Esophagus mucosa (tissue), 1 donor: ENCODE results near the gene MBNL1. TPM values are rescaled to one million over a fixed set of nuclear protein-coding genes. Genes with fewer than 3 reads are reported as not detected.
"Not testable (repeated sequence)": the region's sequence is repeated elsewhere in the genome, so short reads cannot be mapped to it uniquely, and the experiment has no call there.

Experiments
- ATAC-seq: fragments of 200-7000 bp; cut with Tn5 transposase; one replicate; pipeline ENCODE4 v1.9.1; 2020
- total RNA-seq: library from RNA; stranded (reverse); gene quantifications from one replicate; pipeline ENCODE4 v1.2.4, GENCODE V29; 2023
- donor health status: DM: yes; HTN: yes; CAD: no.

Gene MBNL1
- total RNA-seq, 1 donor from 2014 or later: 95.4 TPM

GRCh38 chr3:152355744-152356665 is 87.3 kb downstream of the MBNL1 start:
- ATAC-seq: no peak

- ATAC-seq: no peak
Observed at GRCh38 chr3:152356870-152357276, 88.1 kb downstream of the MBNL1 start.

GRCh38 chr3:152357587-152357986 is 88.9 kb downstream of the MBNL1 start:
- no peak for ATAC-seq

- peak; percentile 74 for ATAC-seq
Observed at GRCh38 chr3:152359385-152360248, 90.9 kb downstream of the MBNL1 start.

- no peak for ATAC-seq
Observed at GRCh38 chr3:152360302-152360701, 91.6 kb downstream of the MBNL1 start.

GRCh38 chr3:152360966-152361365 is 92.2 kb downstream of the MBNL1 start:
- ATAC-seq: no peak

GRCh38 chr3:152362086-152362485 is 93.4 kb downstream of the MBNL1 start:
- ATAC-seq: no peak

GRCh38 chr3:152364237-152364636 is 95.5 kb downstream of the MBNL1 start:
- ATAC-seq: no peak

- ATAC-seq: no peak
Observed at GRCh38 chr3:152365126-152365525, 96.4 kb downstream of the MBNL1 start.

- ATAC-seq: no peak
Observed at GRCh38 chr3:152365766-152366593, 97.3 kb downstream of the MBNL1 start.

- not testable (repeated sequence) for ATAC-seq
Observed at GRCh38 chr3:152367192-152367591, 98.5 kb downstream of the MBNL1 start.

GRCh38 chr3:152372633-152373032 is 103.9 kb downstream of the MBNL1 start:
- not testable (repeated sequence) for ATAC-seq

- ATAC-seq: no peak
Observed at GRCh38 chr3:152373379-152373778, 104.7 kb downstream of the MBNL1 start.

- no peak for ATAC-seq
Observed at GRCh38 chr3:152374262-152374990, 105.7 kb downstream of the MBNL1 start.

- no peak for ATAC-seq
Observed at GRCh38 chr3:152375546-152375945, 106.8 kb downstream of the MBNL1 start.

- peak; percentile 54 for ATAC-seq
Observed at GRCh38 chr3:152376351-152377183, 107.8 kb downstream of the MBNL1 start.

GRCh38 chr3:152377184-152377570 is 108.4 kb downstream of the MBNL1 start:
- no peak for ATAC-seq

GRCh38 chr3:152379415-152380042 is 110.8 kb downstream of the MBNL1 start:
- no peak for ATAC-seq

GRCh38 chr3:152380043-152380442 is 111.3 kb downstream of the MBNL1 start:
- ATAC-seq: no peak

- no peak for ATAC-seq
Observed at GRCh38 chr3:152381881-152382295, 113.2 kb downstream of the MBNL1 start.
